Vagina (tissue), 2 donors: Measurements from ENCODE around the gene THADA. TPM values are rescaled to one million over a fixed set of nuclear protein-coding genes. Genes with fewer than 3 reads are reported as not detected.

Experiments
- DNase-seq, 2 donors: peaks; one replicate each; pipeline ENCODE4 v3.0.0-alpha.2; 2017; ENCODE audit errors: extremely low spot score in 2 of 2
- H3K27ac ChIP-seq: fragments of 200-600 bp; sonication (generic); one replicate; pipeline ENCODE4 v1.5.1; 2019
- H3K27me3 ChIP-seq: fragments of 200-600 bp; sonication (generic); one replicate; pipeline ENCODE4 v1.5.1; 2019
- H3K36me3 ChIP-seq, 2 donors: fragments of 200-600 bp; sonication (generic); one replicate each; pipeline ENCODE4 v1.5.1; 2017 to 2019
- H3K4me1 ChIP-seq: fragments of 200-600 bp; sonication (generic); one replicate; pipeline ENCODE4 v1.5.1; 2019
- H3K4me3 ChIP-seq, 2 donors: fragments of 200-600 bp; sonication (generic); 1 replicate in 1 of 2; 2 replicates in 1 of 2; pipeline ENCODE4 v1.5.1; 2016 to 2019
- H3K9me3 ChIP-seq: fragments of 200-600 bp; sonication (generic); one replicate; pipeline ENCODE4 v1.5.1; 2019
- CTCF ChIP-seq, 3 experiments: fragments of 450-650 bp in 2 of 3; fragments of 200-600 bp in 1 of 3; sonication (generic) in 1 of 3; IDR thresholded peaks; one replicate each; pipeline ENCODE4 v1.5.1; 2017 to 2019; ENCODE audit warnings: antibody characterized with exemption in 3 of 3, mild to moderate bottlenecking in 2 of 3, moderate library complexity in 2 of 3
- POLR2A ChIP-seq, 2 donors: fragments of 450-650 bp; IDR thresholded peaks; one replicate each; pipeline ENCODE4 v1.6.1; 2017; ENCODE audit warnings: antibody characterized with exemption in 2 of 2, mild to moderate bottlenecking in 2 of 2, moderate library complexity in 2 of 2
- POLR2AphosphoS5 ChIP-seq, 2 donors: sonication (generic); formaldehyde crosslinking; IDR thresholded peaks; one replicate each; pipeline ENCODE4 v1.9.0; 2017; ENCODE audit warnings: antibody characterized with exemption in 2 of 2, mild to moderate bottlenecking in 2 of 2, low read depth in 1 of 2; ENCODE audit not compliant: insufficient read depth in 1 of 2
- intact Hi-C: fragments of 100-400 bp; cut with DNase I; formaldehyde crosslinking; loops from one replicate; pipeline ENCODE4 v1.15.1; 2023
- total RNA-seq: library from RNA; depleted of rRNA; stranded (reverse); fragments of >200 nt; gene quantifications from one replicate; pipeline ENCODE4 v1.2.3, GENCODE V29; 2016

Gene THADA
- total RNA-seq, 1 donor from 2014 or later, result 32.2 TPM

- Histone ChIP-seq H3K27ac (peak overlapping the region; percentile 30), H3K9me3 (no peaks in the 10 kb centered on the region), H3K4me1 (peaks cover 15% of the 10 kb centered on the region), H3K27me3 (no peaks in the 10 kb centered on the region), H3K36me3 (no peaks in the 10 kb centered on the region), H3K4me3 (no peak overlapping the region)
- intact Hi-C loops, result no loop called here
- DNase-seq, result no peak
- TF ChIP-seq CTCF (IDR thresholded peaks at IDR 0.05) (no peak), POLR2AphosphoS5 (IDR thresholded peaks at IDR 0.05; ENCODE audit: insufficient read depth in 1 of 2, low read depth in 1 of 2) (peak in 1 of 2 donors; percentile 56), POLR2A (IDR thresholded peaks at IDR 0.05) (no peak)
Observed at GRCh38 chr2:43370705-43371104, 225.1 kb downstream of the THADA start.

- Histone ChIP-seq H3K9me3 (no peaks in the 10 kb centered on the region), H3K4me1 (peaks cover 14% of the 10 kb centered on the region), H3K27ac (peak overlapping the region; percentile 30)
Observed at GRCh38 chr2:43370146-43370545, 225.7 kb downstream of the THADA start.

GRCh38 chr2:43368483-43369385, 227.1 kb downstream of the THADA start:
- Histone ChIP-seq H3K4me3 (no peak overlapping the region), H3K9me3 (no peaks in the 10 kb centered on the region), H3K36me3 (no peaks in the 10 kb centered on the region), H3K4me1 (peaks cover 14% of the 10 kb centered on the region), H3K27me3 (no peaks in the 10 kb centered on the region), H3K27ac (no peak overlapping the region)
- intact Hi-C loops, result no loop called here
- DNase-seq, result no peak
- TF ChIP-seq CTCF (IDR thresholded peaks at IDR 0.05), result no peak
- TF ChIP-seq POLR2A (IDR thresholded peaks at IDR 0.05), result no peak
- TF ChIP-seq POLR2AphosphoS5 (IDR thresholded peaks at IDR 0.05; ENCODE audit: insufficient read depth in 1 of 2, low read depth in 1 of 2), result no peak

More at GRCh38 chr2:43370146-43370545, 225.7 kb downstream of the THADA start:
- intact Hi-C loops, result no loop called here
- no peak for TF ChIP-seq CTCF (IDR thresholded peaks at IDR 0.05)
- no peak for TF ChIP-seq POLR2A (IDR thresholded peaks at IDR 0.05)
- no peak for TF ChIP-seq POLR2AphosphoS5 (IDR thresholded peaks at IDR 0.05; ENCODE audit: insufficient read depth in 1 of 2, low read depth in 1 of 2)
- H3K27me3 ChIP-seq, result no peaks in the 10 kb centered on the region
- H3K4me3 ChIP-seq, result no peak overlapping the region
- H3K36me3 ChIP-seq, result no peaks in the 10 kb centered on the region
- no peak for DNase-seq

- H3K27me3 ChIP-seq, result no peaks in the 10 kb centered on the region
- DNase-seq, result no peak
- no peaks in the 10 kb centered on the region for H3K36me3 ChIP-seq
- no peaks in the 10 kb centered on the region for H3K9me3 ChIP-seq
- no peak for TF ChIP-seq POLR2AphosphoS5 (IDR thresholded peaks at IDR 0.05; ENCODE audit: insufficient read depth in 1 of 2, low read depth in 1 of 2)
- no peak for TF ChIP-seq CTCF (IDR thresholded peaks at IDR 0.05)
- no peak for TF ChIP-seq POLR2A (IDR thresholded peaks at IDR 0.05)
- no peak overlapping the region for H3K27ac ChIP-seq
- H3K4me3 ChIP-seq, result no peak overlapping the region
- intact Hi-C loops, result no loop called here
- peaks cover 14% of the 10 kb centered on the region for H3K4me1 ChIP-seq
Observed at GRCh38 chr2:43367012-43367782, 228.6 kb downstream of the THADA start.
